SK-N-MC (cell line): ENCODE measurements around the gene TRIM17.

Experiments used
- DNase-seq: peaks from one replicate; pipeline ENCODE4 v3.0.0-alpha.2; 2011; ENCODE audit warnings: low read depth, low spot score
- H3K27ac ChIP-seq: fragments of 200-600 bp; sonication (generic); 2 replicates; pipeline ENCODE4 v1.5.1; 2016; ENCODE audit warnings: mixed run types
- H3K36me3 ChIP-seq: fragments of 200-600 bp; sonication (generic); 2 replicates; pipeline ENCODE4 v1.6.1; 2017; ENCODE audit warnings: antibody characterized with exemption, low read length, mixed read lengths; ENCODE audit not compliant: insufficient read depth
- H3K4me3 ChIP-seq: fragments of 200-600 bp; sonication (generic); 2 replicates; pipeline ENCODE4 v1.5.1; 2016
- H3K9ac ChIP-seq: fragments of 200-600 bp; sonication (generic); 2 replicates; pipeline ENCODE4 v1.8.0; 2017; ENCODE audit warnings: mixed run types, mixed read lengths; ENCODE audit not compliant: insufficient read length
- H3K9me3 ChIP-seq: fragments of 200-600 bp; sonication (generic); 2 replicates; pipeline ENCODE4 v1.6.1; 2017; ENCODE audit warnings: low read depth, mild to moderate bottlenecking, antibody characterized with exemption, low read length, moderate library complexity, mixed read lengths
- EZH2 ChIP-seq: fragments of 200-600 bp; sonication (generic); IDR thresholded peaks from one replicate; pipeline ENCODE4 v1.6.1; 2017; ENCODE audit warnings: antibody characterized with exemption
- FOXP2 ChIP-seq: optimal IDR thresholded peaks from 2 replicates; pipeline ENCODE3; 2011; ENCODE audit warnings: mild to moderate bottlenecking, moderate library complexity; ENCODE audit not compliant: insufficient read depth; ENCODE audit errors: extremely low read length, control extremely low read depth
- POLR2AphosphoS5 ChIP-seq: IDR thresholded peaks from 2 replicates; pipeline ENCODE4 v1.6.1; 2012; ENCODE audit warnings: mild to moderate bottlenecking, low read depth, low read length, borderline replicate concordance

The TRIM17 gene

DNA sequence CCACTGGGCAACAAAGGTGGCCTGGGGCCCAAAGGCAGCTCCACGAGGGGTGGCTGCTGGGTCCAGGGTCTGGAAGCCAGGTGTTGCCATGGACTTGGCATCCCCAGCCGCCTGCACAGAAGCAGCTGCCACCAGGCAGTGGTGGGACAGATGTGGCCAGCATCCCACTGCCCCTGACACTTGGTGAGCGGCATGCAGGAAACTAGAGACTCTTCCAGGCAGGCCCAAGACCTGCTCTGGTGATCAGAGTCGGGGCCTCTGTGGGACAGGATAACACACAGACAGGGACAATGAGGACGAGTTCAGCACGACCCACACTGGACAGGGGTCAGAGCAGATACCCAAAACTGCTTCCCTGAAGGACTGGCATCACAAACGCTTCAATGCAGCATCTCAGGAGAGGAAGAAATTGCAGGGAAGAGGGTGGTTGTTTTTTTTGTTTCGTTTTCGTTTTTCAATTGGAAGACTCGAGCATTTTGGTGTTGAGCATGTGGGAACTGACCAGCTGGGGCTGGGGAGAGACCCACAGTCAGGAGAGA is 36.4 kb upstream of the TRIM17 start:
- Histone ChIP-seq H3K9ac (no peak overlapping the region), H3K36me3 (no peaks in the 10 kb centered on the region), H3K4me3 (no peak overlapping the region), H3K27ac (no peak overlapping the region), H3K9me3 (no peaks in the 10 kb centered on the region)
- TF ChIP-seq EZH2, result no peak
- no peak for TF ChIP-seq FOXP2
- TF ChIP-seq POLR2AphosphoS5, result no peak
- no peak for DNase-seq

DNA sequence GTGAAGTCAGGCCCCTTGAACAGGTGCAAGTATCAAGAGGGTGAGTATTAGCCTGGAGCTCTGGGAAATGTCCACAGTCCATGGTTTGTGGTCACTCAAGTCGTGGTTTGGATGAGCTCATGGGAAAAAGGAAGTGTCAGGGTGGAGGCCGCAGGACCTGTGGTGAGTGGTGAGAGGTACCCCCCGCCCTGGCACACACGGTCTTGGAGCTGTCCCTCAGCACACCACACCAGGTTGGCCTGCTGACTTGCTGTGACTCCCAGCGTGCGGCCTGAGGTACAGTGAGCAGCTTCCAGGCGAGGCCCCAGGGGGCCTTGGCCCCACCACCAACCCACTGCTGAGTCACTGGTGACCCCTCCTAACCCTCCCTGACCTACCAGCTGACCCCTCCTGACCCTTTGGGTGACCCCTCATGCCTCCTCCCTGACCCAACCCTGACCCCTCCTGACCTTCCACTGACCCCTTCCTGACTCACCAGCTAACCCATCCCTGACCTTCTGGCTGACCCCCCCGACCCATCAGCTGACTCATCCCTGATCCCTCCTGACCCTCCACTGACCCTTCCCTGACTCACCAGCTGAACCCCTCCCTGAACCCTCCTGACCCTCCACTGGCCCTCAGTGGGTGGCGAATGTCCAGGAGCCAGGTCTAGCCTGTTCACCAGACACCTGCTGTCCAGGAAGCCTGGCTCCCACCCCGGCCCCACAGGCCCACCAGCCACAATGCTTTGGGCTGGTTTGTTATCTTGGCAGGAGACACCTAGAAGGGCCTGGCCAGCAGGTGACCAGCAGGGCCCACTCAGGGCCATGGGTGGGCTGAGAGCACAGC is 35.7 kb upstream of the TRIM17 start:
- no peak for TF ChIP-seq EZH2
- no peak for TF ChIP-seq FOXP2
- TF ChIP-seq POLR2AphosphoS5, result no peak
- no peak overlapping the region for H3K9ac ChIP-seq
- H3K27ac ChIP-seq, result no peak overlapping the region
- H3K36me3 ChIP-seq, result no peaks in the 10 kb centered on the region
- no peak overlapping the region for H3K4me3 ChIP-seq
- DNase-seq, result no peak
- H3K9me3 ChIP-seq, result no peaks in the 10 kb centered on the region

DNA sequence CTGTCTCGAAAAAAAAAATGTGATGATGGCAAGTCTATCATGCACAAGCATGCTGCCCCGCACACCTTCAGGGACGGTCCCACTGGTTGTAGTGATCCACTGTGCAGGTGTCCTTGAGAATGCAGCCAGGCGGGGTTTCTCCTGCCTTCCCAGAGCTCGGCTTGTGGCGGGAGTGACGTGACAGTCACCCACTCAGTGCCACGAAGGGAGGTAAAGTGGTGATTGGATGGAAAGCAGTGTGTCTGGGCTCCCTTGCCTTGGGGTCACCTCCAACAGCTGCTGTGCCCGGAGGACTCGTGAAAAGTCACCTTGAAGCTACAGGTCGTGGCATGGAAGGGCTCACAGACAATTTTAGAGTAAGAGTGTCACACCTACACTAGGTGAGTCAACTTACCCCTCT is 33.5 kb upstream of the TRIM17 start:
- DNase-seq, result no peak
- no peak for TF ChIP-seq POLR2AphosphoS5
- no peak for TF ChIP-seq FOXP2
- TF ChIP-seq EZH2, result no peak
- Histone ChIP-seq H3K36me3 (no peaks in the 10 kb centered on the region), H3K27ac (no peak overlapping the region), H3K4me3 (no peak overlapping the region), H3K9ac (no peak overlapping the region), H3K9me3 (no peaks in the 10 kb centered on the region)

DNA sequence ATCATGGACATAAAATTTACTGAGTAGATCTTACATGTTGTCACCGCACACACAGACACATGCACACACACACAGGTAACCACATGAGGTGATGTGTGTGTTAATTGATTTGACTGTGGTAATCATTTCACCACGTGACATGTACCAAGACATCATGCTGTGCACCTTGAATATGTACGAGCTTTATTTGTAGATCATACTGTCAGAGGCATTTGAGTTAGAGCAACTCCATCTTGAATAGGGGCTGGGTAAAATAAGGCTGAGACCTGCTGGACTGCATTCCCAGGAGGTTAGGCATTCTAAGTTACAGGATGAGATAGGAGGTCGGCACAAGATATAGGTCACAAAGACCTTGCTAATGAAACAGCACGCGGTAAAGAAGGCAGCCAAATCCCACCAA is 31.7 kb upstream of the TRIM17 start:
- no peak for DNase-seq
- Histone ChIP-seq H3K9me3 (no peaks in the 10 kb centered on the region), H3K4me3 (no peak overlapping the region), H3K27ac (no peak overlapping the region), H3K36me3 (no peaks in the 10 kb centered on the region), H3K9ac (no peak overlapping the region)
- TF ChIP-seq FOXP2, result no peak
- no peak for TF ChIP-seq EZH2
- no peak for TF ChIP-seq POLR2AphosphoS5

DNA sequence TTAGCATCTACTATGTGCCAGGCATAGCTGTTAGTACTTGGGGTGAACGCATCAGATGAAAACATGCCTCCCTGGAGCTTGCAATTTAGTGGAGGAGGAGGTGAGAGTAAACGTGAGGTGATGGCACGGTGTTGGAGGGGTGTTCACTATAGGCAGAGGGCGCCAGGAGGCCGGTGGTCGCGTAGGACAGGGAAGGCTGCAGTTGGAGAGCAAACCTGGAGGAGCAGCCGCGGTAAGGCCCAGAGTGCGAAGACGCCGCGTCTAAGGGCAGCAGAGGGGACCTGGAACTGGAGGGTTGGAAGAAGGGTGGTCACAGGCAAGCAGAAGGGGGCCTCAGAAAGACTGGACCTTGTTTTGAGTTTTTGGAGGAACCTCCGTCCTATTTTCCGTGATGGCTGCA is 30.2 kb upstream of the TRIM17 start:
- Histone ChIP-seq H3K27ac (no peak overlapping the region), H3K9me3 (no peaks in the 10 kb centered on the region), H3K9ac (no peak overlapping the region), H3K4me3 (no peak overlapping the region), H3K36me3 (no peaks in the 10 kb centered on the region)
- no peak for DNase-seq
- TF ChIP-seq FOXP2, result no peak
- no peak for TF ChIP-seq EZH2
- TF ChIP-seq POLR2AphosphoS5, result no peak

DNA sequence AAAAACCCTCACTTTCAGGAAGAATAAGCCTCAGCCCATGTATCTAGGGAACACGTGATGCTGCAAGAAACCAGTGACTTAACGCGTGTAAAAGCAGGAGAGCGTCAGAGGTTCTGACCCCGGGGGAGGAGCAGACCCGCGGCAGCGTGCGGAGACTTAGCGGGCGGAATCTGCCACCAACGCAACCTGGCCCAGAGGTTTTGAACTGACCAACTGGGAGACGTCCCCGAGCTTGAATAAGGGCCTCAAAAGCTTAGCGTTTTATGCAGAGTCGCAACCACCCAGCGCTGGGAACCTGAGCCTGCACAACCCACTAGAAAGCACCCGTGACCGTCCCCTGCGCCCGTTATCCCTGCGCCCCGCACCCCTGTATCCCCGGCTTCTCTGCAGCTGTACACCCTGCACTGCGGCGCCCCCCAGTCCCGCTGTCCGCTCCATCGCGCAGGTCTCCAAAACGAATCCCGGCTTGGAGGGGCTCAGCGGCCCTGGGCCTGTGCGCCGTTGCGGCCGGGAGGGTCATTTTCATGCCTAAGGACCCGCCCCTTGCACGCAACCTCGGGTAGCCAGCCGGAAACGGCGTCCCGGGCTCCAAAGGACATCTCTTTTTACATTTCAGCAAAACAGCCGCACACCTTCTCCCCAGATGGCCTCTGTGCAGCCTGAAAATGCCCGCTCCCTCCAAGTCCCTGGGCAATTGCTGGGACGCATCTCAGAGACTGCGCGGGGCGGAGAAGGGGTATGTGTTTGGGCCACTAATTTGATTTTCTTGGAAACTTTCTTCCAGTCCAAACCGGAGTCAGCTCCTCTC is 29.4 kb upstream of the TRIM17 start:
- Histone ChIP-seq H3K9me3 (no peaks in the 10 kb centered on the region), H3K36me3 (no peaks in the 10 kb centered on the region), H3K9ac (no peak overlapping the region), H3K27ac (no peak overlapping the region), H3K4me3 (no peak overlapping the region)
- no peak for DNase-seq
- no peak for TF ChIP-seq FOXP2
- TF ChIP-seq EZH2, result peak; percentile 27

DNA sequence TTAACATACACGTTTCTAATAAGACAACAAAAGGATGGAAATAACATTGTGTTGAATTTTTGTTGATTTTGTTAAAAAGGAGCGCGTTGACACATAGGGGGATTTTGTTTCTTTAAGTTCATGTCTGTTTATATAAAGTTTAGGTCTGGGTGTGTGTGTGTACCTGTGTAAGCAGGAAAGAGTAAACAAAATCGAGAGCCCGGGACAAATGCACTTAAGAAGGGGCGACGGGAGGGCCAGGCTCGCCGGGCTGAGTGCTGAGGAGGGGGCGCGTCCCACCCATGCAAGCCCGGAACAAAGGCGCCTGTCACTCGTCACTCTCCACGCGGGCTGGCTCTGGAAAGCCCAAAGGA is 28.8 kb upstream of the TRIM17 start:
- DNase-seq, result no peak
- Histone ChIP-seq H3K9ac (no peak overlapping the region), H3K36me3 (no peaks in the 10 kb centered on the region), H3K9me3 (no peaks in the 10 kb centered on the region), H3K27ac (no peak overlapping the region), H3K4me3 (no peak overlapping the region)
- TF ChIP-seq FOXP2 (no peak), POLR2AphosphoS5 (no peak), EZH2 (no peak)

DNA sequence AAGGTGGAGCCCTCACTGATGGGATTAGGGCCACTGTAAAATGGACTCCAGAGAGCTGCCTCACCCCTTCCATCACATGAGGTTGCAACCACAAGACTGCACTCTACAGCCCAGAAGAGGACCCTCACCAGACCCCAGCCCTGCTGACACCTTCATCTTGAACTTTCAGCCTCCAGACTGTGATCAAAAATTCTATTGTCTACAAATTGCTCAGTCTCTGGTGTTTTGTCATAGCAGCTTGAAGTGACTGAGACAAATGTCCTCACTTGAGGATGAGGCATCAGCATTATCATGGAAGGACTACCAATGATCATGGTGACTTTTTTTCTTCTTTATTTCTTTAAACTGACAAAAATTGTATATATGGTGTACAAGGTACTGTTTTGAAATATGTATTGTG is 26.7 kb upstream of the TRIM17 start:
- TF ChIP-seq FOXP2 (no peak), POLR2AphosphoS5 (no peak), EZH2 (no peak)
- Histone ChIP-seq H3K36me3 (no peaks in the 10 kb centered on the region), H3K4me3 (no peak overlapping the region), H3K9ac (no peak overlapping the region), H3K27ac (no peak overlapping the region), H3K9me3 (no peaks in the 10 kb centered on the region)
- no peak for DNase-seq
